Colonic mucosa (tissue), 4 donors: ENCODE results near the gene SDHB. TPM values are rescaled to one million over a fixed set of nuclear protein-coding genes. Genes with fewer than 3 reads are reported as not detected.

Experiments used
- DNase-seq: peaks from one replicate; pipeline ENCODE4 v3.0.0-alpha.2; 2020
- H3K27ac ChIP-seq: fragments of 200-600 bp; one replicate; pipeline ENCODE4 v1.8.0; 2021
- H3K27me3 ChIP-seq: fragments of 200-600 bp; one replicate; pipeline ENCODE4 v1.8.0; 2021
- H3K36me3 ChIP-seq: fragments of 200-600 bp; one replicate; pipeline ENCODE4 v1.8.0; 2021
- H3K4me1 ChIP-seq: fragments of 200-600 bp; one replicate; pipeline ENCODE4 v1.8.0; 2021; ENCODE audit warnings: mild to moderate bottlenecking
- H3K4me3 ChIP-seq: fragments of 200-600 bp; one replicate; pipeline ENCODE4 v1.8.0; 2021
- H3K9ac ChIP-seq, 2 donors: one replicate each; pipeline ENCODE4 v1.7.0; 2013; ENCODE audit warnings: control low read depth in 2 of 2, low read depth in 2 of 2, low read length in 2 of 2
- H3K9me3 ChIP-seq: fragments of 200-600 bp; one replicate; pipeline ENCODE4 v1.8.0; 2021
- intact Hi-C: fragments of 100-400 bp; cut with DNase I; formaldehyde crosslinking; loops from one replicate; pipeline ENCODE4 v1.14.1; 2022
- total RNA-seq, 2 donors: library from RNA; stranded (reverse); fragmentation: NEBNext Ultra II Directional in 1 of 2; extraction: Animal tissue kit (Norgen Biotek cat#: 25700) in 1 of 2; gene quantifications; one replicate each; pipeline ENCODE4 v1.2.1, GENCODE V29; 2021
- TF ChIP-seq, protein P1 (sequence below): fragments of 200-600 bp; IDR thresholded peaks from one replicate; pipeline ENCODE4 v1.8.0; 2022; ENCODE audit warnings: antibody characterized with exemption, mild to moderate bottlenecking
- donor health status: healthy.
- donor health status: DM: no; HTN: no; CAD: no.
- donor health status: DM: no; HTN: no; CAD: no.

The SDHB gene
- total RNA-seq, 2 donors from 2014 or later: 208 to 229 TPM

DNA sequence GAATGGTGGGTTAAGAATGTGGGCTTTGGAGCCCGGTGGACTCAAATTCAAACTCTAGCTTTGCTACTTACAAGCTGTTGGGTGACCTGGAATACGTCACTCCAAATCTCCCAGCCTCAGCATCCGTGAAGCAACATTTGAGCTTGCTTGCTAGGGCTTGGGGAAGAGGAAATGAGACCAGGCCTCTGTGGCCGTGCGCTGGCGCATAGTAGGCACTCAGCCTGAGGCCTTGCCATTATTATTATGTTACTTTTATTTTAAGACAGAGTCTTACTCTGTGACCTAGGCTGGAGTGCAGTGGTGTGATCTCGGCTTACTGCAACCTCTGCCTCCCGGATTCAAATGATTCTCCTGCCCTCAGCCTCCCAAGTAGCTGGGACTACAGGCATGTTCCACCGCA lies 61.2 kb downstream of the SDHB start:
- DNase-seq: no peak
- Histone ChIP-seq H3K9ac (no peak overlapping the region), H3K36me3 (no peaks in the 10 kb centered on the region), H3K4me1 (no peaks in the 10 kb centered on the region), H3K9me3 (no peaks in the 10 kb centered on the region), H3K27ac (no peak overlapping the region), H3K27me3 (no peaks in the 10 kb centered on the region), H3K4me3 (no peak overlapping the region)
- TF ChIP-seq, protein P1, sequence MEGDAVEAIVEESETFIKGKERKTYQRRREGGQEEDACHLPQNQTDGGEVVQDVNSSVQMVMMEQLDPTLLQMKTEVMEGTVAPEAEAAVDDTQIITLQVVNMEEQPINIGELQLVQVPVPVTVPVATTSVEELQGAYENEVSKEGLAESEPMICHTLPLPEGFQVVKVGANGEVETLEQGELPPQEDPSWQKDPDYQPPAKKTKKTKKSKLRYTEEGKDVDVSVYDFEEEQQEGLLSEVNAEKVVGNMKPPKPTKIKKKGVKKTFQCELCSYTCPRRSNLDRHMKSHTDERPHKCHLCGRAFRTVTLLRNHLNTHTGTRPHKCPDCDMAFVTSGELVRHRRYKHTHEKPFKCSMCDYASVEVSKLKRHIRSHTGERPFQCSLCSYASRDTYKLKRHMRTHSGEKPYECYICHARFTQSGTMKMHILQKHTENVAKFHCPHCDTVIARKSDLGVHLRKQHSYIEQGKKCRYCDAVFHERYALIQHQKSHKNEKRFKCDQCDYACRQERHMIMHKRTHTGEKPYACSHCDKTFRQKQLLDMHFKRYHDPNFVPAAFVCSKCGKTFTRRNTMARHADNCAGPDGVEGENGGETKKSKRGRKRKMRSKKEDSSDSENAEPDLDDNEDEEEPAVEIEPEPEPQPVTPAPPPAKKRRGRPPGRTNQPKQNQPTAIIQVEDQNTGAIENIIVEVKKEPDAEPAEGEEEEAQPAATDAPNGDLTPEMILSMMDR: no peak
- intact Hi-C loops: no loop called here

DNA sequence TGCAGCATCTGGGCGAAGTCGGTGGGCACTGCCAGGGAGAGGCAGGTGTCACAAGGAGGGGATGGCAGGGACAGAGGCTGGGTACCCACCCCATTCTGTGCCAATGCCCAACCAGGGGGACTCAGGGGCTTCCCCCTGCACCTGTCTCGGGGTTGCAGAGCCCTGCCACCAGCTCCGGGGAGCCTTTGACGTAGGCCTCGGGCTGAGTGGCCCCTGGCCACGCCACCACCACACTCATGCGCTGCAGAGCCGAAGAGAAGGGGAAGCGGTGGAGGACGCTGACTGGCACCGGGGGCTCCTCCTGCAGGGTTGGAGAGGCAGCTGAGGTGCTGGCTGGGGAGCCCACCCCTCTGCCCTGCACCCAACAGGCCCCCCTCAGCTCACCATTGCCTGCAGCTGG lies 61.7 kb downstream of the SDHB start:
- no peak overlapping the region for H3K9ac ChIP-seq
- H3K27ac ChIP-seq: no peak overlapping the region
- H3K4me3 ChIP-seq: no peak overlapping the region
- no peaks in the 10 kb centered on the region for H3K9me3 ChIP-seq
- DNase-seq: no peak
- H3K36me3 ChIP-seq: no peaks in the 10 kb centered on the region
- no peaks in the 10 kb centered on the region for H3K4me1 ChIP-seq
- intact Hi-C loops: no loop called here
- H3K27me3 ChIP-seq: no peaks in the 10 kb centered on the region
- TF ChIP-seq, protein P1: no peak

- DNase-seq: no peak
- TF ChIP-seq, protein P1: no peak
- no peak overlapping the region for H3K9ac ChIP-seq
- intact Hi-C loops: no loop called here
- H3K27ac ChIP-seq: no peak overlapping the region
- H3K4me3 ChIP-seq: no peak overlapping the region
- no peaks in the 10 kb centered on the region for H3K27me3 ChIP-seq
- no peaks in the 10 kb centered on the region for H3K9me3 ChIP-seq
- no peaks in the 10 kb centered on the region for H3K4me1 ChIP-seq
- no peaks in the 10 kb centered on the region for H3K36me3 ChIP-seq
Measured at GRCh38 chr1:16991571-16991970, 62.3 kb downstream of the SDHB start.

- no peak overlapping the region for H3K9ac ChIP-seq
- DNase-seq: no peak
- intact Hi-C loops: no loop called here
- no peaks in the 10 kb centered on the region for H3K9me3 ChIP-seq
- TF ChIP-seq, protein P1: no peak
- no peaks in the 10 kb centered on the region for H3K36me3 ChIP-seq
- no peaks in the 10 kb centered on the region for H3K4me1 ChIP-seq
- H3K27ac ChIP-seq: no peak overlapping the region
- H3K27me3 ChIP-seq: no peaks in the 10 kb centered on the region
- H3K4me3 ChIP-seq: no peak overlapping the region
Measured at GRCh38 chr1:16989676-16990391, 64.0 kb downstream of the SDHB start.

DNA sequence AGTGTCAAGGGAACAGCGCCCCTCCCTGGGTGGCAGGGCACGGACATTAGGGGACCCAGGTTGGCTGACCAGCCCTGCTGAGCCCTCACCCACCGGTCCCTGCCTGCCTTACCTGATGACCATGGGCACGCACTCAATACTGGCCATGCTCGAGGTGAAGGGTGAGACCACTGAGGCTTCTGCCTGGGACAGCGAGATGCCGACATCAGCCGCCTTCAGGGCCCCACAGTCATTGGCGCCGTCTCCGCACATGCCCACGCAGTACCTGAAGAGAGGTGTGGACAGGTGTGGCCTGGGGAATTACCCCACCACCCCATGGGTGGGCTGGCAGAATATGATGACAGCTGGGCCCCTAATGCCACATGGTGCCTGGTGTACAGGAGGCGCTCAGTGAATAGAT lies 65.6 kb downstream of the SDHB start:
- intact Hi-C loops: no loop called here

More for the DNA sequence above, 65.6 kb downstream of the SDHB start:
- TF ChIP-seq, protein P1: no peak
- Histone ChIP-seq H3K4me1 (no peaks in the 10 kb centered on the region), H3K9ac (no peak overlapping the region), H3K27me3 (no peaks in the 10 kb centered on the region), H3K9me3 (no peaks in the 10 kb centered on the region), H3K4me3 (no peak overlapping the region), H3K36me3 (no peaks in the 10 kb centered on the region), H3K27ac (no peak overlapping the region)
- no peak for DNase-seq
